ENCODE data around the gene MVD. TPM values are rescaled to one million over a fixed set of nuclear protein-coding genes. Genes with fewer than 3 reads are reported as not detected.

Gene MVD
- total and polyA plus RNA-seq, 2 of the 13 experiments (the other 11 are each of a cell fraction or from before 2014, with no cell fraction given): 28.1 to 187 TPM

- no peak for DNase-seq (ENCODE audit: low spot score)
- no peak overlapping the region for H3K27ac ChIP-seq (ENCODE audit: extremely low read length, insufficient read depth, low read length)
- FAIRE-seq: no peak
- POLR2A ChIA-PET: no interaction called here
- peaks cover 40 to 84% of the 10 kb centered on the region in 2 experiments for H3K27me3 ChIP-seq (ENCODE audit: control insufficient read depth in 1 of 2, insufficient read depth in 2 of 2, low read length in 2 of 2)
- H2AFZ ChIP-seq (ENCODE audit: low read length): no peak overlapping the region
- no peak for TF ChIP-seq HMGXB4 (CRISPR knock-in tag; IDR thresholded peaks at IDR 0.05; ENCODE audit: borderline replicate concordance in 1 of 2, low read depth in 1 of 2)
- TF ChIP-seq DNMT3B (CRISPR knock-in tag; conservative IDR thresholded peaks at IDR 0.05): no peak
- TF ChIP-seq JARID2 (CRISPR knock-in tag; IDR thresholded peaks at IDR 0.05; ENCODE audit: insufficient replicate concordance): no peak
- TF ChIP-seq ZNF781 (CRISPR knock-in tag; IDR thresholded peaks at IDR 0.05; ENCODE audit: borderline replicate concordance, not compliant biosample characterization): no peak
- H3K4me3 ChIP-seq (replicated peaks in 1 of 3; ENCODE audit: insufficient read depth in 1 of 3, low read depth in 2 of 3, low read length in 3 of 3): no peak overlapping the region
- no peaks in the 10 kb centered on the region for H3K9me3 ChIP-seq (ENCODE audit: low read length)
- CTCF ChIA-PET (ENCODE audit: low intra/inter-chr PET ratio, low total read pairs): no interaction called here
- H4K20me1 ChIP-seq (ENCODE audit: insufficient read depth, low read length): no peaks in the 10 kb centered on the region; the same call in 1 of the 2 replicates
- no peak overlapping the region for H3K4me2 ChIP-seq (ENCODE audit: low read depth, low read length)
- peaks cover 38% of the 10 kb centered on the region for H3K4me1 ChIP-seq (ENCODE audit: insufficient read depth, low read length)
- intact Hi-C loops (cut with micrococcal nuclease; ENCODE audit: unreplicated experiment) (no loop called here), in situ Hi-C loops (cut with HindIII; ENCODE audit: extremely low pct_ligation_motif_present, low pct_unique_long_range_greater_than_20kb) (no loop called here)
- WGBS (ENCODE audit: low lambda C conversion rate): 32% methylated on average over 17 of the region's 21 CpGs
- no peak for ATAC-seq
- no TSS peak for BruUV-seq (replicated peaks)
- H3K9ac ChIP-seq (ENCODE audit: insufficient read depth, low read depth, low read length): no peak overlapping the region
- H3K36me3 ChIP-seq (replicated peaks in 1 of 2; ENCODE audit: control insufficient read depth in 1 of 2, insufficient read depth in 2 of 2, low read length in 2 of 2): no peaks in the 10 kb centered on the region
- H3K79me2 ChIP-seq (ENCODE audit: insufficient read depth, low read length): no peaks in the 10 kb centered on the region
Observed at GRCh38 chr16:88690341-88691128, 27.6 kb upstream of the MVD start.

All from HepG2 (cell line).